A549 (cell line): Measurements from ENCODE around the gene TTI1.

Source experiments
- CTCF ChIP-seq: fragments of >200 bp; sonication (Bioruptor Twin); formaldehyde crosslinking; IDR thresholded peaks from 3 replicates; pipeline ENCODE4 v1.5.1; 2016
- HDAC2 ChIP-seq: fragments of 200-600 bp; sonication (generic); IDR thresholded peaks from 2 replicates; pipeline ENCODE4 v1.6.1; 2016
- JUNB ChIP-seq: fragments of >200 bp; sonication (Bioruptor Twin); formaldehyde crosslinking; IDR thresholded peaks from 2 replicates; pipeline ENCODE4 v1.6.1; 2016
- PBX3 ChIP-seq: IDR thresholded peaks from 2 replicates; pipeline ENCODE4 v1.6.1; 2012
- POLR2AphosphoS2 ChIP-seq: conservative IDR thresholded peaks from 2 replicates; pipeline ENCODE4 v1.6.1; 2012; ENCODE audit warnings: low read length, improper control_type of control experiment, inconsistent platforms
- RCOR1 ChIP-seq: fragments of 150-350 bp; IDR thresholded peaks from 2 replicates; pipeline ENCODE4 v1.6.1; 2014; ENCODE audit warnings: antibody characterized with exemption, low read length, low read depth
- REST ChIP-seq: fragments of 200-600 bp; sonication (generic); IDR thresholded peaks from 2 replicates; pipeline ENCODE4 v1.6.1; 2016; ENCODE audit warnings: antibody characterized with exemption, mild to moderate bottlenecking, moderate library complexity
- TP53 ChIP-seq: fragments of 250-450 bp; sonication (Bioruptor Pico); IDR thresholded peaks from 2 replicates; pipeline ENCODE4 v1.5.0; 2021; ENCODE audit warnings: mild to moderate bottlenecking, moderate library complexity

- TF ChIP-seq POLR2AphosphoS2: no peak
- TF ChIP-seq HDAC2: no peak
- no peak for TF ChIP-seq CTCF
- TF ChIP-seq PBX3: no peak
- TF ChIP-seq JUNB: no peak
- TF ChIP-seq TP53 (CRISPR knock-in tag): no peak
- TF ChIP-seq RCOR1: no peak
- TF ChIP-seq REST: no peak
Measured at GRCh38 chr20:37954190-37954589, 79.1 kb downstream of the TTI1 start.
